ENCODE measurements around the gene PALMD. TPM values are rescaled to one million over a fixed set of nuclear protein-coding genes. Genes with fewer than 3 reads are reported as not detected.

PALMD gene
- polyA plus RNA-seq, 3 donors from 2014 or later = not detected

- Mint-ChIP-seq H3K27ac (no peak overlapping the region), H3K27me3 (ENCODE audit: low read depth in 3 of 3) (peaks cover 0 to 2% (median 2%) of the 10 kb centered on the region in 3 donors), H3K36me3 (no peaks in the 10 kb centered on the region), H3K4me1 (no peaks in the 10 kb centered on the region), H3K4me3 (no peak overlapping the region), H3K9me3 (peaks cover 0 to 5% (median 0%) of the 10 kb centered on the region in 6 donors)
- DNase-seq = no peak
These were observed 31.2 kb upstream of the PALMD start for GRCh38 chr1:99614728-99615127.

- Mint-ChIP-seq H3K9me3 (peaks cover 0 to 5% (median 0%) of the 10 kb centered on the region in 6 donors), H3K4me3 (no peak overlapping the region), H3K4me1 (no peaks in the 10 kb centered on the region), H3K27ac (no peak overlapping the region), H3K27me3 (ENCODE audit: low read depth in 3 of 3) (peaks cover 0 to 3% (median 2%) of the 10 kb centered on the region in 3 donors), H3K36me3 (no peaks in the 10 kb centered on the region)
- DNase-seq = no peak
These were observed 26.3 kb upstream of the PALMD start for GRCh38 chr1:99619583-99619982.

GRCh38 chr1:99621340-99621901 lies 24.5 kb upstream of the PALMD start:
- Mint-ChIP-seq H3K4me1 (no peaks in the 10 kb centered on the region), H3K27me3 (ENCODE audit: low read depth in 3 of 3) (peaks cover 0 to 3% (median 0%) of the 10 kb centered on the region in 3 donors), H3K36me3 (no peaks in the 10 kb centered on the region), H3K27ac (no peak overlapping the region), H3K9me3 (peaks cover 0 to 2% (median 0%) of the 10 kb centered on the region in 6 donors), H3K4me3 (no peak overlapping the region)
- no peak for DNase-seq

- no peaks in the 10 kb centered on the region for H3K36me3 Mint-ChIP-seq
- peaks cover 0 to 2% (median 0%) of the 10 kb centered on the region in 6 donors for H3K9me3 Mint-ChIP-seq
- H3K4me3 Mint-ChIP-seq = no peak overlapping the region
- H3K27ac Mint-ChIP-seq = no peak overlapping the region
- no peaks in the 10 kb centered on the region for H3K4me1 Mint-ChIP-seq
- peaks cover 0 to 3% (median 0%) of the 10 kb centered on the region in 3 donors for H3K27me3 Mint-ChIP-seq (ENCODE audit: low read depth in 3 of 3)
- no peak for DNase-seq
These were observed 23.1 kb upstream of the PALMD start for GRCh38 chr1:99622702-99623347.

- H3K36me3 Mint-ChIP-seq = no peaks in the 10 kb centered on the region
- no peak overlapping the region for H3K27ac Mint-ChIP-seq
- no peak for DNase-seq
- H3K4me1 Mint-ChIP-seq = no peaks in the 10 kb centered on the region
- peaks cover 0 to 2% (median 0%) of the 10 kb centered on the region in 6 donors for H3K9me3 Mint-ChIP-seq
- peaks cover 0 to 3% (median 0%) of the 10 kb centered on the region in 3 donors for H3K27me3 Mint-ChIP-seq (ENCODE audit: low read depth in 3 of 3)
- H3K4me3 Mint-ChIP-seq = no peak overlapping the region
These were observed 22.4 kb upstream of the PALMD start for GRCh38 chr1:99623554-99623953.

- Mint-ChIP-seq H3K27ac (no peak overlapping the region), H3K27me3 (ENCODE audit: low read depth in 3 of 3) (no peaks in the 10 kb centered on the region), H3K4me1 (no peaks in the 10 kb centered on the region), H3K9me3 (peaks cover 0 to 5% (median 0%) of the 10 kb centered on the region in 6 donors), H3K36me3 (no peaks in the 10 kb centered on the region), H3K4me3 (no peak overlapping the region)
- no peak for DNase-seq
These were observed 18.3 kb upstream of the PALMD start for GRCh38 chr1:99627615-99628014.

GRCh38 chr1:99629164-99629563 lies 16.7 kb upstream of the PALMD start:
- Mint-ChIP-seq H3K4me3 (no peak overlapping the region), H3K27me3 (ENCODE audit: low read depth in 3 of 3) (no peaks in the 10 kb centered on the region), H3K9me3 (peaks cover 0 to 5% (median 0%) of the 10 kb centered on the region in 6 donors), H3K36me3 (no peaks in the 10 kb centered on the region), H3K27ac (no peak overlapping the region), H3K4me1 (no peaks in the 10 kb centered on the region)
- DNase-seq = no peak

- H3K36me3 Mint-ChIP-seq = no peaks in the 10 kb centered on the region
- no peak overlapping the region for H3K4me3 Mint-ChIP-seq
- peaks cover 0 to 5% (median 0%) of the 10 kb centered on the region in 6 donors for H3K9me3 Mint-ChIP-seq
- no peak for DNase-seq
- H3K27me3 Mint-ChIP-seq (ENCODE audit: low read depth in 3 of 3) = no peaks in the 10 kb centered on the region
- no peak overlapping the region for H3K27ac Mint-ChIP-seq
- no peaks in the 10 kb centered on the region for H3K4me1 Mint-ChIP-seq
These were observed 10.8 kb upstream of the PALMD start for GRCh38 chr1:99634971-99635624.

- Mint-ChIP-seq H3K27me3 (ENCODE audit: low read depth in 3 of 3) (no peaks in the 10 kb centered on the region), H3K27ac (no peak overlapping the region), H3K36me3 (no peaks in the 10 kb centered on the region), H3K4me3 (no peak overlapping the region), H3K9me3 (peaks cover 0 to under 1% (median 0%) of the 10 kb centered on the region in 6 donors), H3K4me1 (no peaks in the 10 kb centered on the region)
- no peak for DNase-seq
These were observed 10.2 kb upstream of the PALMD start for GRCh38 chr1:99635664-99636063.

GRCh38 chr1:99636647-99637175 lies 9.2 kb upstream of the PALMD start:
- no peak for DNase-seq
- no peaks in the 10 kb centered on the region for H3K27me3 Mint-ChIP-seq (ENCODE audit: low read depth in 3 of 3)
- no peaks in the 10 kb centered on the region for H3K9me3 Mint-ChIP-seq
- no peaks in the 10 kb centered on the region for H3K36me3 Mint-ChIP-seq
- no peak overlapping the region for H3K27ac Mint-ChIP-seq
- no peaks in the 10 kb centered on the region for H3K4me1 Mint-ChIP-seq
- H3K4me3 Mint-ChIP-seq = no peak overlapping the region

GRCh38 chr1:99638853-99639252 lies 7.1 kb upstream of the PALMD start:
- DNase-seq = no peak
- no peak overlapping the region for H3K4me3 Mint-ChIP-seq
- H3K27me3 Mint-ChIP-seq (ENCODE audit: low read depth in 3 of 3) = no peaks in the 10 kb centered on the region
- no peaks in the 10 kb centered on the region for H3K36me3 Mint-ChIP-seq
- no peak overlapping the region for H3K27ac Mint-ChIP-seq
- H3K9me3 Mint-ChIP-seq = no peaks in the 10 kb centered on the region
- no peaks in the 10 kb centered on the region for H3K4me1 Mint-ChIP-seq

GRCh38 chr1:99639408-99639807 lies 6.5 kb upstream of the PALMD start:
- H3K27me3 Mint-ChIP-seq (ENCODE audit: low read depth in 3 of 3) = no peaks in the 10 kb centered on the region
- no peaks in the 10 kb centered on the region for H3K36me3 Mint-ChIP-seq
- H3K4me1 Mint-ChIP-seq = no peaks in the 10 kb centered on the region
- H3K4me3 Mint-ChIP-seq = no peak overlapping the region
- H3K9me3 Mint-ChIP-seq = no peaks in the 10 kb centered on the region
- DNase-seq = no peak
- H3K27ac Mint-ChIP-seq = no peak overlapping the region

GRCh38 chr1:99639945-99640344 lies 6.0 kb upstream of the PALMD start:
- Mint-ChIP-seq H3K4me3 (no peak overlapping the region), H3K27ac (no peak overlapping the region), H3K4me1 (no peaks in the 10 kb centered on the region), H3K36me3 (no peaks in the 10 kb centered on the region), H3K27me3 (ENCODE audit: low read depth in 3 of 3) (no peaks in the 10 kb centered on the region), H3K9me3 (no peaks in the 10 kb centered on the region)
- DNase-seq = no peak

GRCh38 chr1:99640672-99641071 lies 5.2 kb upstream of the PALMD start:
- DNase-seq = no peak
- Mint-ChIP-seq H3K9me3 (no peaks in the 10 kb centered on the region), H3K27ac (no peak overlapping the region), H3K27me3 (ENCODE audit: low read depth in 3 of 3) (peaks cover 0 to 6% (median 2%) of the 10 kb centered on the region in 3 donors), H3K4me3 (no peak overlapping the region), H3K36me3 (no peaks in the 10 kb centered on the region), H3K4me1 (no peaks in the 10 kb centered on the region)

Measured in immature natural killer cell (primary cell).